ENCODE data around the gene MSH3.

MSH3 gene

DNA sequence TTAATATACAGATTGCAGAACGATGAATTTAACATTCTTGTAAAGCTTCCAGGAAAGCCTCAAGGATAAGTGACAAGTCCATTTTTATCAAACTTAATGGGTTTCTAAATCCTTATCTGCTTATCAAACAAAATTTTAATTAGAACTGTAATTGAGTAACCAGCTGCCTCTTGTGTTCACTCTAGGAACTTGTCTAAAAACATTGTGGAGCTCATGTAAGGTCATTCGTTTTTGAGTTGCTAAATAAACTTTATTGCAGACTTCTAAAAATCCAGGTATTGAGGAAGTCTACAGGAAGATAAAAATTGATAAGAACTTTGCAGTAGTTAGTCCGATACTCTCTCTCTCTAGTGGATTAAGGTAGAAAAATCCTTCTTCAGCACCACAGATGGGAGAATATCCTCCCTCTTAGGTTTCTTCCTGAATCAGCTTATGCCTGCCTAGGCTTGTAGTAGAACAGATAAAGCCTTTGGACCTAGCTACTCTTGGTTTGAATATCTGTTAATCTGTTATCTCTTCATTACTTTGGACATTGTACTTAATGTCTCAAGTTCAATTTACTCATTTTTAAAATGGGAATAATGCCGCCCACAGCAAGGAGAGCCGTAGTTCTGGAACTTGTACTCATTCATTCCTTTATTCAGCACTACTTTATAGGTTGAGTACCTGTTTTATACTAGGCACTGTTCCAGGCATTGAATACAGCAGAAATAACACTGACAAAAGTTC lies 60.3 kb downstream of the MSH3 start:
- TF ChIP-seq ZFX (IDR thresholded peaks at IDR 0.05; ENCODE audit: borderline replicate concordance) = no peak
- TF ChIP-seq, protein P1, sequence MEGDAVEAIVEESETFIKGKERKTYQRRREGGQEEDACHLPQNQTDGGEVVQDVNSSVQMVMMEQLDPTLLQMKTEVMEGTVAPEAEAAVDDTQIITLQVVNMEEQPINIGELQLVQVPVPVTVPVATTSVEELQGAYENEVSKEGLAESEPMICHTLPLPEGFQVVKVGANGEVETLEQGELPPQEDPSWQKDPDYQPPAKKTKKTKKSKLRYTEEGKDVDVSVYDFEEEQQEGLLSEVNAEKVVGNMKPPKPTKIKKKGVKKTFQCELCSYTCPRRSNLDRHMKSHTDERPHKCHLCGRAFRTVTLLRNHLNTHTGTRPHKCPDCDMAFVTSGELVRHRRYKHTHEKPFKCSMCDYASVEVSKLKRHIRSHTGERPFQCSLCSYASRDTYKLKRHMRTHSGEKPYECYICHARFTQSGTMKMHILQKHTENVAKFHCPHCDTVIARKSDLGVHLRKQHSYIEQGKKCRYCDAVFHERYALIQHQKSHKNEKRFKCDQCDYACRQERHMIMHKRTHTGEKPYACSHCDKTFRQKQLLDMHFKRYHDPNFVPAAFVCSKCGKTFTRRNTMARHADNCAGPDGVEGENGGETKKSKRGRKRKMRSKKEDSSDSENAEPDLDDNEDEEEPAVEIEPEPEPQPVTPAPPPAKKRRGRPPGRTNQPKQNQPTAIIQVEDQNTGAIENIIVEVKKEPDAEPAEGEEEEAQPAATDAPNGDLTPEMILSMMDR (IDR thresholded peaks at IDR 0.05) = no peak
- no peak overlapping the region for H3K27ac ChIP-seq

DNA sequence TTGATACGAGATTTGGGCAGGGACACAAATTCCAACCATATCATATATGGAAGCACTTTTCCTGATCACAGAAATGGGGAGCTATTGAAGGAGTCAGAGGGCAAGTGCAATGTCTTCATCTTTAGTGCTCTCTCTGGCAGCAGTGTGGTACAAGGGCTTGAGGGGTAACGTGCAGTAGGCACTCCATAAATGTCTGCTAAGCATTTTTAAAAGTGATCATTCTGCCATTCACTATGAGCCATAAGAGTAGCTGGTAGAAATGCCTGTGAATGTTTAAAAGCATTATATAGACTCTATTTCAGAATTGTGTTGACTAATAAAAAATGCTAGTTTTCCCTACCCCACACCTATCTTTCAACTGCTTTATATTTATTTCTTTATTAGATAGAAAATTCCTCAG lies 61.4 kb downstream of the MSH3 start:
- TF ChIP-seq ZFX (IDR thresholded peaks at IDR 0.05; ENCODE audit: borderline replicate concordance) = no peak
- TF ChIP-seq, protein P1 (IDR thresholded peaks at IDR 0.05) = no peak
- H3K27ac ChIP-seq = no peak overlapping the region

DNA sequence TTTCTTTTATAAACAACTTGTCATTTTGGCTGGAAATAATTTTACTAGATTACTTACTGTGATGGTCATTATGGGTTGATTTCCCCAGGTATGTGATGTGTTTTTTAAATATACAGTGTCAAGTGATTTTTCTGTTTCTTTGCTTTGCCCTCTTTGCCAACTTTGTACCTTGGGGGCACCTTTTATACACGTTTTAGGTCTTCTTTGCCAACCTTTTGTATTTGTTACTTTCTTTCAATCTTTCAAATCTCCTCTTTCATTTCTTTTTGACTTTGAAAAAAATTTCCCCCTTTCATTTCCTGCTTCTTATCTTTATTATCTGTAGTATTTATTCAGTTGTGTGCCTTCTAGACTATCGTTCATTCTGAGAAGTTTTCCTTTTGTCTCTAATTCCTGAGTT lies 65.7 kb downstream of the MSH3 start:
- TF ChIP-seq ZFX (IDR thresholded peaks at IDR 0.05; ENCODE audit: borderline replicate concordance) = no peak
- TF ChIP-seq, protein P1 (IDR thresholded peaks at IDR 0.05) = no peak
- no peak overlapping the region for H3K27ac ChIP-seq

DNA sequence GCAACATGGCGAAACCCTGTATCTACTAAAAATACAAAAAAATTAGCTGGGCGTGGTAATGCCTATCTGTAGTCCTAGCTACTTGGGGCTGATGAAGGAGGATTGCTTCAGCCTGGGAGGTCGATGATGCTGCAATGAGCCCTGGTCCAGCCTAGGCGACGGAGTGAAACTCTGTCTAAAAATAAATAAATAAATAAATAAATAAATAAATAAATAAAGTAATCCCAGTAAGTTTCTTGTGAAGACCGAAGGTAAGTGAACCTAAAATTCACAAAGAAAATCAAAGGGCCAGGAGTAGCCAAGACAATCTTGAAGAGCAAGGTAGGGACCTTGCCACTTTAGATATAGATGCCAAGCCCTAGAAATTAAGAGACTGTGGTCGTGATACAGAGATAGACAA lies 68.5 kb downstream of the MSH3 start:
- TF ChIP-seq, protein P1 (IDR thresholded peaks at IDR 0.05) = no peak
- no peak for TF ChIP-seq ZFX (IDR thresholded peaks at IDR 0.05; ENCODE audit: borderline replicate concordance)
- H3K27ac ChIP-seq = no peak overlapping the region

DNA sequence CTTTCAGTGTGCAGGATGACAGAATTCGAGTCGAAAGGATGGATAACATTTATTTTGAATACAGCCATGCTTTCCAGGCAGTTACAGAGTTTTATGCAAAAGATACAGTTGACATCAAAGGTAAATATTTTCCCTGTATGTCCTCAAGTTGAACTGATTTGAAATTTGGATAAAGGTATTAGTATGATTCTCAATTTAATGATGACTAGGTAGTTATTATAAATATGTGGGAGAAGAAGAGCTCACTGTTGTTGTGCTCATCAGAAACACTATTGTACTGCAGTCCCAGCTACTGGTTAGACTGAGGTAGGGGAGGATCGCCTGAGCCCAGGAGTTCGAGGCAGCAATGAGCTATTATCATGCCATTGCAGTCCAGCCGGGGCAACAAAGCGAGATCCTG lies 71.0 kb downstream of the MSH3 start:
- TF ChIP-seq ZFX (IDR thresholded peaks at IDR 0.05; ENCODE audit: borderline replicate concordance) = no peak
- TF ChIP-seq, protein P1 (IDR thresholded peaks at IDR 0.05) = no peak
- H3K27ac ChIP-seq = no peak overlapping the region

DNA sequence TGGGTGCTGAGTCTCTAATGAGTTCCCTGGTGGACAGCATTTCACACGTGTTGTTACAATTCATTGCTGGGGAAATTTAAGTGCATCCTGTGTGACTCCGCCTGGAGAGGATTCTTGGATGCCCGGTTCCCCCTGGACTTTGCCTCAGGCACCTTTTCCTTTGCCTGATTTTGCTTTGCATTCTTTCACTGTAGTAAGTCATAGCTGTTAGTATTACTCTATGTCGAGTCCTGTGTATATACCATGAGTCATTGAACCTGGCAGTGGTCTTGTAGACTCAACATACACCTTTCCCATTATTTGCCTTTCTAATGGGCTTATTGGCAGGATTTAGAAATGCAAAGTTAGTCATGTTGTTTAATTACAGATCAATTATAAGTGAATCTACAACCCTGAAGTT lies 82.3 kb downstream of the MSH3 start:
- TF ChIP-seq, protein P1 (IDR thresholded peaks at IDR 0.05) = no peak
- no peak for TF ChIP-seq ZFX (IDR thresholded peaks at IDR 0.05; ENCODE audit: borderline replicate concordance)
- no peak overlapping the region for H3K27ac ChIP-seq

DNA sequence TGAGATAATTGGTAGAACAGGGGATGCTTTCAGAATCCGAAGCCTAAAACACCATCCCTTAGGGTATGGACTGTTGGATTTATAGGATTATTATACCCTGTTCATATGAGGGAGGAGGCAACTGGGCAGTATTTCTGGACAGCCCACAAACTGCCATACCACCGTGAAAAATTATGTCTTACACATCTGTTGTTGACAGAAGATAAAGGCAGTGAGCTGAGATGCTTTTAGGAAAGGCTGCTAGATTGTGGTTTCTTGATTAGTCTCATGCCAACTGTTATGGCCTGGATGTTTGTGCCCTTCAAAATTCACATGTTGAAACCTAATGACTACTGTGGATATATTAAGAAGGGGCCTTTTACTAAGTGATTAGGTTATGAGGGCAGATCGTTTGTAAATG lies 84.0 kb downstream of the MSH3 start:
- no peak overlapping the region for H3K27ac ChIP-seq
- TF ChIP-seq ZFX (IDR thresholded peaks at IDR 0.05; ENCODE audit: borderline replicate concordance) = no peak
- TF ChIP-seq, protein P1 (IDR thresholded peaks at IDR 0.05) = no peak
